Ureter (tissue), 1 donor: ENCODE results near the gene PIK3R1. TPM values are rescaled to one million over a fixed set of nuclear protein-coding genes. Genes with fewer than 3 reads are reported as not detected.

Experiments
- DNase-seq: peaks from one replicate; pipeline ENCODE4 v3.0.0-alpha.2; 2020; ENCODE audit warnings: low spot score
- total RNA-seq: library from RNA; stranded (reverse); gene quantifications from one replicate; pipeline ENCODE4 v1.2.4, GENCODE V29; 2023
- donor health status: DM: yes; HTN: yes; CAD: no.

Gene PIK3R1
- total RNA-seq, 1 donor from 2014 or later: 185 TPM

GRCh38 chr5:68251804-68252522 is 36.4 kb downstream of the PIK3R1 start:
- peak; percentile 52 for DNase-seq

GRCh38 chr5:68252673-68253623 is 37.4 kb downstream of the PIK3R1 start:
- peak; percentile 68 for DNase-seq

- no peak for DNase-seq
Observed at GRCh38 chr5:68253624-68254585, 38.3 kb downstream of the PIK3R1 start.

- no peak for DNase-seq
Observed at GRCh38 chr5:68254810-68255209, 39.3 kb downstream of the PIK3R1 start.

GRCh38 chr5:68255305-68256120 is 40.0 kb downstream of the PIK3R1 start:
- DNase-seq: no peak

GRCh38 chr5:68257210-68257609 is 41.7 kb downstream of the PIK3R1 start:
- DNase-seq: no peak

GRCh38 chr5:68258531-68258930 is 43.0 kb downstream of the PIK3R1 start:
- no peak for DNase-seq

GRCh38 chr5:68259700-68260099 is 44.1 kb downstream of the PIK3R1 start:
- no peak for DNase-seq

- no peak for DNase-seq
Observed at GRCh38 chr5:68260467-68260866, 44.9 kb downstream of the PIK3R1 start.

GRCh38 chr5:68261169-68261568 is 45.6 kb downstream of the PIK3R1 start:
- no peak for DNase-seq

- no peak for DNase-seq
Observed at GRCh38 chr5:68261569-68262065, 46.1 kb downstream of the PIK3R1 start.

- no peak for DNase-seq
Observed at GRCh38 chr5:68264024-68264956, 48.7 kb downstream of the PIK3R1 start.

GRCh38 chr5:68265347-68265746 is 49.8 kb downstream of the PIK3R1 start:
- no peak for DNase-seq

- no peak for DNase-seq
Observed at GRCh38 chr5:68265822-68266395, 50.4 kb downstream of the PIK3R1 start.

GRCh38 chr5:68266457-68266856 is 50.9 kb downstream of the PIK3R1 start:
- no peak for DNase-seq

- DNase-seq: no peak
Observed at GRCh38 chr5:68267066-68267465, 51.5 kb downstream of the PIK3R1 start.

GRCh38 chr5:68268101-68268851 is 52.7 kb downstream of the PIK3R1 start:
- no peak for DNase-seq

- DNase-seq: no peak
Observed at GRCh38 chr5:68268852-68269130, 53.2 kb downstream of the PIK3R1 start.

GRCh38 chr5:68269820-68270219 is 54.3 kb downstream of the PIK3R1 start:
- no peak for DNase-seq
